ENCODE data around the gene GNAO1.
A peak's percentile ranks its signal among the peaks of the same experiment; 100 is the strongest.

Gene GNAO1

DNA sequence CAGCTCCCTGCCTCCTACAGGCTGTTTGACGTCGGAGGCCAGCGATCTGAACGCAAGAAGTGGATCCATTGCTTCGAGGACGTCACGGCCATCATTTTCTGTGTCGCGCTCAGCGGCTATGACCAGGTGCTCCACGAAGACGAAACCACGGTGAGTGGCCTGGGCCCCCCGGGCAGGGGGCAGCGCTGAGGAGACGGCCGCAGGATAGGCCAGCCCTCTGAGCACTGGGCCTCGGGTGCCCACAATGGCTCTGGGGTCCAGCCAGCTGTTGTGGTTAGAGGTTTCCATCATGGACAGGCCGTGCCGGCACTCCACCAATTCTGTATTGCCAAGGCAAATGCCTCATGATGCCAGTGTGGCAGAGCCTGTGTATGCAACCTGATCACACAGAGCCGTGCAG is 145.4 kb downstream of the GNAO1 start:
- no peak for DNase-seq (ENCODE audit: low read depth)

- DNase-seq (ENCODE audit: low read depth): no peak
Measured at GRCh38 chr16:56337131-56337857, 146.0 kb downstream of the GNAO1 start.

DNA sequence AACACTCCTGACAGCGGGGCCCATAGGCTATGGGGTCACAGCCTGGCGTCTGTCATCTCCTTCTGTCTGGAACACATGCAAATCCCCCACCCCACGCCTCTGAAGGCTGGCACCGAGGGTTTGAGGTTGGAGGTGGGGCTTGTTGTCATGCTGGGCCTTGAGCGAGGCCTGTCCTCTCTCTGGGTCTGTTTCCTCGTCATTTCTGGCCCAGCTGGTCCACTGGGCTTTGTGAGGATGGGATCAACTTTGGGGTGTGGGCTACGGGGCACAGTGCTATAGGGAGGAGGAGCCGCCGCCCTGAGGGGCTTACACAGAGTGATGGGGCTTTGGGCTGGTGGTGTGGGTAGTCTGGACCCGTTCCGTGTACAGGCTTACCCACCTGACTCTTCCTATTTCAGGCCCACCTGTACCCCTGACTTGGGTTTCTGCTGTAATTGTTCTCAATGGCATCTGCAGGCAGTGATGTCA is 146.6 kb downstream of the GNAO1 start:
- no peak for DNase-seq (ENCODE audit: low read depth)

- no peak for DNase-seq (ENCODE audit: low read depth)
Measured at GRCh38 chr16:56338566-56339318, 147.5 kb downstream of the GNAO1 start.

GRCh38 chr16:56339431-56340195 is 148.3 kb downstream of the GNAO1 start:
- DNase-seq (ENCODE audit: low read depth): no peak

DNA sequence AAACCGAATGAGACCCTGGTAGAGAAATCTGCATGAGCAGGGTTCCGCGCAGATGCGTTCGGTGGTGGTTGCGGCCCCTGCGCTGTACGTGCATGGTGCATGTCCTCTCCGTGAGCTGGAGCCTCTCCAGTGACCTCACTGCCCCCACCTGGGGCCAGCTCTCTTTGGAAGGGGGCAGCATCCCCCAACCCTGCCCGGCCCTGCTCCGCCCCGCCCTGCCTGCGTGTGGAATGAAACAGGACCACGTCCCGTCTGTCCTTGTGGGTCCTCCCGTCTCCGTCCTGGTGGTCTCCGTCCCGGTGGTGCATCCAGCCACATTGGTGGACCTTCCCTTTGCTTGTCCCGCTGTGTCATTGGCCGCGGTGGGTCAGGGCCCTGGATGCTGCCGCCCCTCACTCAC is 149.1 kb downstream of the GNAO1 start:
- DNase-seq (ENCODE audit: low read depth): no peak

DNA sequence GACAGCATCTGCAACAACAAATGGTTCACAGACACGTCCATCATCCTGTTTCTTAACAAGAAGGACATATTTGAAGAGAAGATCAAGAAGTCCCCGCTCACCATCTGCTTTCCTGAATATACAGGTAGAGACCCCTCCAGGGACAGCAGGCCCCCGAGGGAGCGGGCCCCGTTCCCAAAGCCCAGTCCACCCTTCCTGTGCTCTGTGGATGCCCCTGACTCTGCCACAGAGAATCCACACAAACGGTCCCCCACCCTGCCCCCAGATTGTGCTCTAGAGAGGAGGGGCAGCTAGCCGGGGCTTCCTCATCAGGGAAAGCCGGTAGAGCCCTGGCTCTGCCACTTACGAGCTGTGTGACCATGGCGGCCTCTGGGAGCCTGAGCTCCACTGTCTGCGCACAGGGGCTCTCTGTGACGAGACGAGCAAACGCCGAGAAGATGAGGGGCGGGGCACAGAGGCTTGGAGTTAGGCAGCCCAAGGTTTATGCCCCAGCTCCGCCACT is 149.6 kb downstream of the GNAO1 start:
- DNase-seq (ENCODE audit: low read depth): no peak

- DNase-seq (ENCODE audit: low read depth): peak; percentile 27
Measured at GRCh38 chr16:56341656-56342399, 150.5 kb downstream of the GNAO1 start.

GRCh38 chr16:56343661-56344517 is 152.6 kb downstream of the GNAO1 start:
- DNase-seq (ENCODE audit: low read depth): peak; percentile 27

DNA sequence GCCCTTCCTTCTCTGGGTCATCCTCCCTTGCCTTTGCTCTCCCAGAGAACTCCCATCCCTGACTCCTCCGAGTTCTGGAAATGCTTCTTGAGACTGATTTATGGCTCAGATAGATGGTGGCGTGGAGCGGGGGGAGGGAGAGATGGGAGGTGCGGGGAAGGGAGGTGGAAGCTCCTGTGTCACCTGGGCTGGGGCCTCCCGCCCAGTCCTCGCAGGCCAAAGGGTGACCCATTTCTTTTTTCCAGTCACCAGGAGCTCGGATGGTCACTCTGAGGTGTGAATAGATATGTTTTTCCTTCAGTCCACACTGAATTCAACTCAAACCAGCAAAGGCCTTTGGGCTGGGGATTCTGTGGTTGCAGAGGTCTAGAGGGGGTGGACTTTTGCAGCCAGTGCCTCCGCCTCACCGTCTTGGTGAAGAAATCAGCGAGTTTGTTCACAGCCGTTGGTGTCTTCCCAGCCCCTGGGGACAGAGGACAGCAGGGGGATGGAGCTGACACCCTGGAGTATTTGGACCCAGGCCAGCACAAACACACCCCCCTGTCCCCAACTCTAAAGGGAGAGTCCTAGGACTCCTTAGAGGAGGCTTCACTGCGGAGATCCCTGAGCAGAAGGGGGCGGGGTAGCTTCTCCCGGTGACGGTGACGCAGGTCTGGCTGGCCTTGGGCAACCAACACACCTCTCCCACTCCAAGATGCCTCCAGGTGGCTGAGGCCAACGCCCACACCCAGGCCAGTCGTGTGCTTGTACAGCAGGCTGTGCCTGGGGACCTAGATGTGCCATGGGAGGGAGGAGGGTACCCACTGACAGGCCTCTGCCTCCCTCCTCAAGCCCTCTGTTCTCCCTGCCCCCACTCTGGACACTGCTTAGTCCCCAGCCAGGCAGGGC is 153.5 kb downstream of the GNAO1 start:
- peak; percentile 43 for DNase-seq (ENCODE audit: low read depth)

GRCh38 chr16:56345406-56346050 is 154.2 kb downstream of the GNAO1 start:
- no peak for DNase-seq (ENCODE audit: low read depth)

DNA sequence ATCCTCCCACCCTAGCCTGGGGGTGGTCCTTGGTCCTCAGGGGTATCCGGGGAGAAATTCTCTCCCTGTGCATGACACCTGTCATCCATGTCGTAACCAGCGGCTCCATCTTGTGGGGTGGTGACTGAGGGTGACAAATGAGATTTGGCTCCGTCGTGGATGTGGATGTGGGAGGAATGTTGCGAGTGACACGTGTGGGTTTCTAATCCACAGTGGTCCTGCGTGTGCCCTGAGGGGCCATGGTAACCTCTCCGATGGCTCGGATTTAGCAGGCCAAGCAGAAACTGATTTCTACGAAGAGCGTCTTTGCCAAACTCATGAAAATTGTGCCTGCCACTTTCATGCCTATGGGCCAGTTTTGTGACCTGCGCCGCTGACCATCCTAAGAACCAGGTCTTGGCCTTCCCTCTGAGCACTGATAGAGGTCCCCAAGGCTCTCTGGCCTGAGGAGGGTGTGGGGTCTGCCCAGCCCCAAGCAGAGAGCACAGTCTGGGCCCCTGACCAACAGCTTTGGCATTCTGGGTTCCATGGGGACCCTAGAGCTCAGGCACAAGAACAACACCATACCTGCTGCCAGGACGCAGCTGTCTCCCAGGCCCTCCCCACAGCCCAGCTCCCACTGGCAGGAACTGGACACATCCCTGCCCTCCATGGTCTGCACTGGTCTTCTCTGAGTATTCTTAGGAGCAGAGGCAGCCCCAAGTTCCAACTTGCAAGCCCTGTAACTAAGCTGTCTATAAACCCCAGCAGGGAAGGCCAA is 155.0 kb downstream of the GNAO1 start:
- DNase-seq (ENCODE audit: low read depth): no peak

GRCh38 chr16:56347166-56347565 is 155.9 kb downstream of the GNAO1 start:
- DNase-seq (ENCODE audit: low read depth): no peak

DNA sequence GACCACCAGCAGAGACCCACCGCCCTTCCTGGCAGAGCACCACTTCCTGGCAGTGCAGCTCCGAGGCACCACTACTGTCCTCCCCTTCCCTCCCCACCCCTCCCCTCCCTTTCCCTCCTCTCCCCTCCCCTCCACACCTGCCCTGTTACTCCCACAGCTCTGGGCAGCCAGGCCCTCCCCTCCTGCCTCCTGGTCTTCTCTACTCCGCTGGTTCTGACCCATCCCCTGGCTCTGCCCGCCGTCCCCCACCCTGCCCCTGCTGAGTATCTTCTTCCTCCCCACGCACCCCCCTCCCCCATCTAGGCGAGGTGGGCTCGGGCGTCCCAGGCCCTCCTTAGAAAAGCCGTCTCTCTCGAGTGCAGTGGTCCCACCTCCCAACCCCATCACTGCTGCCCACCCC is 156.4 kb downstream of the GNAO1 start:
- DNase-seq (ENCODE audit: low read depth): no peak

DNA sequence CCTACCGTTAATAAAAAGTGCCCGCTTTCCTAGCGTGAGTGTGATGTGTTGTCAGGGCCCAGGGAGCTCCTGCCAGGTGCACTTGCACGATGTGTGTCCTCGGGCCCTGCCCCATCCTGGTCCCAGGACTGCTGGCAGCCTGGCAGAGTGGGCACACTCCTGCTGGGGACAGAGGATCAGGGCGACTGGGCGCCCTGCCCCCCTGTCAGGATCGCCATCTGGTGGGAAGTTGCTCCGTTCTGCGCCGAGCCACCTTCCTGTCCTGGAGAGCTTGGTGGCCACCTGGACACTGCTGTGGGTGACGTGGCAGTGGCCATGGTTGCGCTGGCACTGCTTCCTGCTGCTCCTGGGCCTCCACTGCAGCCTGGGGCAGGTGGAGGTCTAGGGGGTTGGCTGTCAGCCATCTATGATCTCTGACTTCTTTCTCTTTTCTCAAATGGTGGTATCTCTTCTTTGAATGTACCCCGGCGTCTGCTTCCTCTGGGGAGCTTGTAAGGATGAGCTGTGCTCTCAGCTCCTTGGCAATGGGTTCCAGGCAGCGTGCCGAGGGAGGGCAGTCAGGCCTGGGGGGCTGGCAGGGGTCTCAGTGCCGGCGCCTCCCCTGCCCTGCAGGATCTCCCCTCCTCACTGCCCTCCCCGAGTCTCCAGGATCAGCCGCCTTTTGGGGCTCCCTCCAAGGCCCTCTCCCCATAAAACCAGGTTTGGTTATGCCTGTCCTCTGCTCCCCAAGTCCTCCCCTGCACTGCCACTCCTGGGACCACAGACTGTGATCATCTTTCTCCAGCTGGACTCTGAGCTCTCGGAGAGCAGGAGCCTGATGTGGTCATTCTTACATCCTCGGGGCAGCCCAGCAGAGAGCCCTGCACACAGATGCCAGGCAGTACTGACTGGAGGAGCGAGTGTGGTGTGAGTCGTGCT is 157.1 kb downstream of the GNAO1 start:
- no peak for DNase-seq (ENCODE audit: low read depth)

GRCh38 chr16:56349086-56349415 is 157.8 kb downstream of the GNAO1 start:
- no peak for DNase-seq (ENCODE audit: low read depth)

- DNase-seq (ENCODE audit: low read depth): no peak
Measured at GRCh38 chr16:56349711-56350161, 158.4 kb downstream of the GNAO1 start.
